HG03457 (cell line): ENCODE measurements around the gene SLC26A9.

Source experiments
- ATAC-seq: cut with Tn5 transposase; IDR thresholded peaks from one replicate; pipeline ENCODE4 v1.9.1; 2021; ENCODE audit warnings: moderate number of reproducible peaks; ENCODE audit not compliant: unreplicated experiment

SLC26A9 gene

GRCh38 chr1:205974712-205975111 is 31.5 kb upstream of the SLC26A9 start:
- ATAC-seq: no peak

GRCh38 chr1:205973377-205974232 is 30.3 kb upstream of the SLC26A9 start:
- no peak for ATAC-seq

GRCh38 chr1:205972491-205973168 is 29.4 kb upstream of the SLC26A9 start:
- ATAC-seq: no peak

- ATAC-seq: no peak
Measured at GRCh38 chr1:205972081-205972480, 28.8 kb upstream of the SLC26A9 start.

GRCh38 chr1:205971082-205971481 is 27.8 kb upstream of the SLC26A9 start:
- no peak for ATAC-seq

GRCh38 chr1:205970486-205970885 is 27.2 kb upstream of the SLC26A9 start:
- no peak for ATAC-seq

- no peak for ATAC-seq
Measured at GRCh38 chr1:205969229-205969628, 26.0 kb upstream of the SLC26A9 start.

GRCh38 chr1:205967554-205968335 is 24.5 kb upstream of the SLC26A9 start:
- no peak for ATAC-seq

GRCh38 chr1:205965036-205965884 is 22.0 kb upstream of the SLC26A9 start:
- ATAC-seq: no peak

- ATAC-seq: no peak
Measured at GRCh38 chr1:205963352-205964155, 20.3 kb upstream of the SLC26A9 start.

GRCh38 chr1:205962821-205963221 is 19.6 kb upstream of the SLC26A9 start:
- no peak for ATAC-seq

GRCh38 chr1:205961991-205962820 is 18.9 kb upstream of the SLC26A9 start:
- ATAC-seq: no peak

- no peak for ATAC-seq
Measured at GRCh38 chr1:205961405-205961804, 18.1 kb upstream of the SLC26A9 start.

GRCh38 chr1:205959789-205960188 is 16.5 kb upstream of the SLC26A9 start:
- ATAC-seq: no peak

GRCh38 chr1:205955499-205955898 is 12.2 kb upstream of the SLC26A9 start:
- no peak for ATAC-seq

GRCh38 chr1:205954819-205955404 is 11.7 kb upstream of the SLC26A9 start:
- ATAC-seq: no peak

GRCh38 chr1:205951746-205952145 is 8.5 kb upstream of the SLC26A9 start:
- ATAC-seq: no peak

- no peak for ATAC-seq
Measured at GRCh38 chr1:205950826-205951549, 7.7 kb upstream of the SLC26A9 start.
